Upper lobe of right lung (tissue), 1 donor: ENCODE results near the gene TUBG2. TPM values are rescaled to one million over a fixed set of nuclear protein-coding genes. Genes with fewer than 3 reads are reported as not detected.

Experiments used
- ATAC-seq: fragments of 200-7000 bp; cut with Tn5 transposase; one replicate; pipeline ENCODE4 v1.9.1; 2020; ENCODE audit warnings: mild to moderate bottlenecking, moderate library complexity
- DNase-seq: peaks from one replicate; pipeline ENCODE4 v3.0.0-alpha.2; 2020
- H3K27ac ChIP-seq: fragments of 200-600 bp; one replicate; pipeline ENCODE4 v1.8.0; 2022
- H3K27me3 ChIP-seq: fragments of 200-600 bp; one replicate; pipeline ENCODE4 v1.8.0; 2022; ENCODE audit warnings: mild to moderate bottlenecking
- H3K36me3 ChIP-seq: fragments of 200-600 bp; one replicate; pipeline ENCODE4 v1.8.0; 2022
- H3K4me1 ChIP-seq: fragments of 200-600 bp; one replicate; pipeline ENCODE4 v1.8.0; 2022
- H3K4me3 ChIP-seq: fragments of 200-600 bp; one replicate; pipeline ENCODE4 v1.8.0; 2022; ENCODE audit warnings: mild to moderate bottlenecking
- H3K9me3 ChIP-seq: fragments of 200-600 bp; one replicate; pipeline ENCODE4 v1.8.0; 2022
- CTCF ChIP-seq: fragments of 200-600 bp; IDR thresholded peaks from one replicate; pipeline ENCODE4 v1.8.0; 2022; ENCODE audit warnings: antibody characterized with exemption
- intact Hi-C: fragments of 100-400 bp; cut with DNase I; formaldehyde crosslinking; loops from one replicate; pipeline ENCODE4 v1.11.0; 2022
- total RNA-seq: library from RNA; stranded (reverse); fragmentation: NEBNext Ultra II Directional; extraction: Animal tissue kit (Norgen Biotek cat#: 25700); gene quantifications from one replicate; pipeline ENCODE4 v1.2.1, GENCODE V29; 2021
- donor health status: DM: no; HTN: yes; CAD: no; lungs with severe emphysema.

TUBG2 gene
- total RNA-seq, 1 donor from 2014 or later: 19.8 TPM

GRCh38 chr17:42697108-42697811 lies 38.2 kb downstream of the TUBG2 start:
- no peaks in the 10 kb centered on the region for H3K9me3 ChIP-seq
- no peaks in the 10 kb centered on the region for H3K27me3 ChIP-seq
- ATAC-seq: no peak
- no peak overlapping the region for H3K4me3 ChIP-seq
- peak; percentile 42 for DNase-seq
- intact Hi-C loops: no loop called here
- H3K4me1 ChIP-seq: no peaks in the 10 kb centered on the region
- no peak overlapping the region for H3K27ac ChIP-seq
- peaks cover 67% of the 10 kb centered on the region for H3K36me3 ChIP-seq
- no peak for TF ChIP-seq CTCF

- DNase-seq (peak; percentile 57), ATAC-seq (no peak)
- no peaks in the 10 kb centered on the region for H3K27me3 ChIP-seq
- no peak overlapping the region for H3K4me3 ChIP-seq
- TF ChIP-seq CTCF: no peak
- no peak overlapping the region for H3K27ac ChIP-seq
- peaks cover 77% of the 10 kb centered on the region for H3K36me3 ChIP-seq
- intact Hi-C loops: no loop called here
- H3K4me1 ChIP-seq: no peaks in the 10 kb centered on the region
- H3K9me3 ChIP-seq: no peaks in the 10 kb centered on the region
Measured at GRCh38 chr17:42698736-42699414, 39.8 kb downstream of the TUBG2 start.

- no peak for DNase-seq
- TF ChIP-seq CTCF: no peak
- H3K27ac ChIP-seq: no peak overlapping the region
- no peak overlapping the region for H3K4me3 ChIP-seq
- H3K4me1 ChIP-seq: no peaks in the 10 kb centered on the region
- peaks cover 82% of the 10 kb centered on the region for H3K36me3 ChIP-seq
- ATAC-seq: no peak
- no peaks in the 10 kb centered on the region for H3K27me3 ChIP-seq
- intact Hi-C loops: no loop called here
- H3K9me3 ChIP-seq: no peaks in the 10 kb centered on the region
Measured at GRCh38 chr17:42699415-42699740, 40.3 kb downstream of the TUBG2 start.

- DNase-seq (peak; percentile 33), ATAC-seq (no peak)
- no peak for TF ChIP-seq CTCF
- H3K27me3 ChIP-seq: no peaks in the 10 kb centered on the region
- peaks cover 89% of the 10 kb centered on the region for H3K36me3 ChIP-seq
- H3K9me3 ChIP-seq: no peaks in the 10 kb centered on the region
- H3K4me3 ChIP-seq: no peak overlapping the region
- H3K4me1 ChIP-seq: no peaks in the 10 kb centered on the region
- intact Hi-C loops: no loop called here
- H3K27ac ChIP-seq: no peak overlapping the region
Measured at GRCh38 chr17:42700586-42701289, 41.7 kb downstream of the TUBG2 start.

- intact Hi-C loops: no loop called here
- no peak for TF ChIP-seq CTCF
- H3K36me3 ChIP-seq: peaks cover 89% of the 10 kb centered on the region
Measured at GRCh38 chr17:42702446-42702845, 43.4 kb downstream of the TUBG2 start.

More at GRCh38 chr17:42702446-42702845, 43.4 kb downstream of the TUBG2 start:
- no peak overlapping the region for H3K27ac ChIP-seq
- no peak overlapping the region for H3K4me3 ChIP-seq
- no peak for ATAC-seq
- no peaks in the 10 kb centered on the region for H3K9me3 ChIP-seq
- H3K4me1 ChIP-seq: no peaks in the 10 kb centered on the region
- DNase-seq: peak; percentile 32
- H3K27me3 ChIP-seq: no peaks in the 10 kb centered on the region
